ENCODE measurements around the gene ZNF281. TPM values are rescaled to one million over a fixed set of nuclear protein-coding genes. Genes with fewer than 3 reads are reported as not detected.

The ZNF281 gene
- total and polyA plus RNA-seq, 9 of the 15 experiments (the other 6 are each of a cell fraction or from before 2014, with no cell fraction given) = 9.6 to 24.9 (median 16.5) TPM

DNA sequence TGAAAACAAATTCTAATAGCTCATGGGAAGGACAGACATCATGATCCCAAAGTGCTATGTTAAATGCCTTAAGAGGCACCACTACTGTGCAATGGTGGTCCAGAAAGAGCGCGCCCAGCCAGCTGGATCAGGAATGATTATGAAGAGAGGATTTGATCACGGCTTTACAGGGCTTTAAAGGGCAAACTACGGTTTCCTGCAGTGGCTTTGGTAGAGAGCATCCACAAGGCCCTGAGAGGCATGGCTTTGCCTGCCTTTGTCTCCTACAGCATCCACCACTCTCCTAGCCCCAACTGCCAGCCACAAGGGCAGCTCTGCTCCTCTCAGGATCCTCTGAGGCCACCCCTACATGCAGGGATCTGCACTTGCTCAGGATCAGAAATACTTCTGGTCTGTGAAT lies 40.7 kb downstream of the ZNF281 start:
- H3K36me3 ChIP-seq (ENCODE audit: control insufficient read depth, insufficient read depth, low read length) = no peaks in the 10 kb centered on the region
- no peaks in the 10 kb centered on the region for H3K4me1 ChIP-seq (replicated peaks in 1 of 2; ENCODE audit: control insufficient read depth in 2 of 2, insufficient read depth in 2 of 2, low read length in 2 of 2)
- in situ Hi-C loops (cut with MboI) = no loop called here
- TF ChIP-seq ZNF3 (CRISPR knock-in tag; IDR thresholded peaks at IDR 0.05) (no peak), TEAD4 (IDR thresholded peaks at IDR 0.05; ENCODE audit: low read length) (no peak), TEAD4 (CRISPR knock-in tag; IDR thresholded peaks at IDR 0.05; ENCODE audit: borderline replicate concordance) (no peak), NR2F6 (CRISPR knock-in tag; IDR thresholded peaks at IDR 0.05) (no peak), FOXP1 (CRISPR knock-in tag; IDR thresholded peaks at IDR 0.05) (no peak), POLR2AphosphoS2 (IDR thresholded peaks at IDR 0.05; ENCODE audit: low read length) (no peak), NFRKB (IDR thresholded peaks at IDR 0.05; ENCODE audit: low read depth) (no peak), ZSCAN29 (IDR thresholded peaks at IDR 0.05) (no peak), KLF10 (CRISPR knock-in tag; IDR thresholded peaks at IDR 0.05) (no peak)
- TF ChIP-seq, protein P1, sequence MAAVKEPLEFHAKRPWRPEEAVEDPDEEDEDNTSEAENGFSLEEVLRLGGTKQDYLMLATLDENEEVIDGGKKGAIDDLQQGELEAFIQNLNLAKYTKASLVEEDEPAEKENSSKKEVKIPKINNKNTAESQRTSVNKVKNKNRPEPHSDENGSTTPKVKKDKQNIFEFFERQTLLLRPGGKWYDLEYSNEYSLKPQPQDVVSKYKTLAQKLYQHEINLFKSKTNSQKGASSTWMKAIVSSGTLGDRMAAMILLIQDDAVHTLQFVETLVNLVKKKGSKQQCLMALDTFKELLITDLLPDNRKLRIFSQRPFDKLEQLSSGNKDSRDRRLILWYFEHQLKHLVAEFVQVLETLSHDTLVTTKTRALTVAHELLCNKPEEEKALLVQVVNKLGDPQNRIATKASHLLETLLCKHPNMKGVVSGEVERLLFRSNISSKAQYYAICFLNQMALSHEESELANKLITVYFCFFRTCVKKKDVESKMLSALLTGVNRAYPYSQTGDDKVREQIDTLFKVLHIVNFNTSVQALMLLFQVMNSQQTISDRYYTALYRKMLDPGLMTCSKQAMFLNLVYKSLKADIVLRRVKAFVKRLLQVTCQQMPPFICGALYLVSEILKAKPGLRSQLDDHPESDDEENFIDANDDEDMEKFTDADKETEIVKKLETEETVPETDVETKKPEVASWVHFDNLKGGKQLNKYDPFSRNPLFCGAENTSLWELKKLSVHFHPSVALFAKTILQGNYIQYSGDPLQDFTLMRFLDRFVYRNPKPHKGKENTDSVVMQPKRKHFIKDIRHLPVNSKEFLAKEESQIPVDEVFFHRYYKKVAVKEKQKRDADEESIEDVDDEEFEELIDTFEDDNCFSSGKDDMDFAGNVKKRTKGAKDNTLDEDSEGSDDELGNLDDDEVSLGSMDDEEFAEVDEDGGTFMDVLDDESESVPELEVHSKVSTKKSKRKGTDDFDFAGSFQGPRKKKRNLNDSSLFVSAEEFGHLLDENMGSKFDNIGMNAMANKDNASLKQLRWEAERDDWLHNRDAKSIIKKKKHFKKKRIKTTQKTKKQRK (IDR thresholded peaks at IDR 0.05; ENCODE audit: borderline replicate concordance, low read depth, low read length) = no peak
- no peak overlapping the region for H3K4me2 ChIP-seq (ENCODE audit: insufficient read depth, low read length)
- no peak overlapping the region for H2AFZ ChIP-seq (ENCODE audit: low read depth, low read length)
- H3K9ac ChIP-seq (ENCODE audit: insufficient read depth in 1 of 2, low read depth in 2 of 2, low read length in 2 of 2) = no peak overlapping the region
- no peaks in the 10 kb centered on the region for H3K9me1 ChIP-seq (ENCODE audit: control insufficient read depth, insufficient read depth, low read length)
- peaks cover 19 to 23% of the 10 kb centered on the region in 2 experiments for H3K27me3 ChIP-seq (ENCODE audit: control insufficient read depth in 2 of 2, insufficient read depth in 2 of 2, low read length in 2 of 2)
- FAIRE-seq (no peak), ATAC-seq (no peak), DNase-seq (ENCODE audit: extremely low read depth in 1 of 4, low spot score in 3 of 4) (no peak)
- ChIA-PET CTCF (ENCODE audit: low intra/inter-chr PET ratio) (no interaction called here), POLR2A (interaction anchor here (0.6 to 2.3 kb wide), 5 partner anchors 11 to 81 kb away, joined by 3 to 8 read pairs (median 4); no protein-coding TSS in a partner anchor)
- intact Hi-C loops (cut with micrococcal nuclease) = loop anchor here (5.0 kb wide), 1 partner anchor 118 kb away; no protein-coding TSS in a partner anchor
- no peak overlapping the region for H3K4me3 ChIP-seq
- BruUV-seq (replicated peaks) = no TSS peak
- no peaks in the 10 kb centered on the region for H3K9me3 ChIP-seq (replicated peaks; ENCODE audit: control insufficient read depth, insufficient read depth, low read depth, low read length)
- H4K20me1 ChIP-seq (replicated peaks; ENCODE audit: control insufficient read depth, insufficient read depth, low read length) = no peaks in the 10 kb centered on the region
- WGBS (ENCODE audit: insufficient coverage, low coverage, missing lambda C conversion rate) = 0% methylated on average over 4 of the region's 4 CpGs
- H3K79me2 ChIP-seq (ENCODE audit: control insufficient read depth, insufficient read depth, low read length) = no peaks in the 10 kb centered on the region
- H3K27ac ChIP-seq (ENCODE audit: extremely low read depth, low read depth, low read length) = no peak overlapping the region

All from K562 (cell line).